WTC11 (cell line): ENCODE data around the gene B3GNT9. TPM values are rescaled to one million over a fixed set of nuclear protein-coding genes. Genes with fewer than 3 reads are reported as not detected.
A peak's percentile ranks its signal among the peaks of the same experiment; 100 is the strongest.

Experiments
- ATAC-seq: fragments of 200-7000 bp; cut with Tn5 transposase; 2 replicates; pipeline ENCODE4 v1.10.0; 2021; ENCODE audit warnings: mild to moderate bottlenecking, moderate library complexity
- CTCF ChIA-PET: fragments of 300-600 bp; sonication (Branson Sonifier 250); formaldehyde crosslinking; loops from one replicate; lab custom pipeline; 2021; ENCODE audit warnings: antibody characterized with exemption; lab: Charles Lee
- POLR2A ChIA-PET: fragments of 350-600 bp; sonication (Branson Sonifier 250); formaldehyde crosslinking; loops from one replicate; lab custom pipeline; 2021; ENCODE audit warnings: antibody characterized with exemption; lab: Charles Lee
- DNase-seq: peaks from one replicate; pipeline ENCODE4 v3.0.0; 2021; ENCODE audit warnings: low spot score
- H3K27ac Mint-ChIP-seq: 2 replicates; pipeline ENCODE4 v1.8.0; 2021; ENCODE audit warnings: mixed read lengths
- H3K27me3 Mint-ChIP-seq: 2 replicates; pipeline ENCODE4 v1.8.0; 2021; ENCODE audit warnings: low read depth, mild to moderate bottlenecking, moderate library complexity, mixed read lengths
- H3K36me3 Mint-ChIP-seq: 2 replicates; pipeline ENCODE4 v1.8.0; 2021; ENCODE audit warnings: mixed read lengths
- H3K4me1 Mint-ChIP-seq: 2 replicates; pipeline ENCODE4 v1.8.0; 2022; ENCODE audit warnings: mixed read lengths
- H3K4me3 Mint-ChIP-seq: 2 replicates; pipeline ENCODE4 v1.8.0; 2021; ENCODE audit warnings: mild to moderate bottlenecking, moderate library complexity, mixed read lengths
- H3K9me3 Mint-ChIP-seq: 2 replicates; pipeline ENCODE4 v1.8.0; 2021; ENCODE audit warnings: mixed read lengths
- CREB1 ChIP-seq: sonication (generic); formaldehyde crosslinking; IDR thresholded peaks from 2 replicates; pipeline ENCODE4 v1.8.0; 2023; ENCODE audit warnings: mild to moderate bottlenecking, missing genetic modification reagents
- ELF4 ChIP-seq: sonication (generic); formaldehyde crosslinking; IDR thresholded peaks from 2 replicates; pipeline ENCODE4 v1.8.1; 2022; ENCODE audit warnings: low read depth, mild to moderate bottlenecking, moderate library complexity, missing genetic modification reagents
- EMX1 ChIP-seq: fragments of 250-450 bp; sonication (Bioruptor Pico); IDR thresholded peaks from 2 replicates; pipeline ENCODE4 v1.8.0; 2021; ENCODE audit warnings: mild to moderate bottlenecking
- ESRRA ChIP-seq: sonication (generic); formaldehyde crosslinking; IDR thresholded peaks from 2 replicates; pipeline ENCODE4 v1.8.1; 2022; ENCODE audit warnings: mild to moderate bottlenecking, missing genetic modification reagents, borderline replicate concordance
- FOXJ3 ChIP-seq: sonication (generic); formaldehyde crosslinking; IDR thresholded peaks from 2 replicates; pipeline ENCODE4 v1.9.0; 2021; ENCODE audit warnings: missing genetic modification reagents, mild to moderate bottlenecking, borderline replicate concordance
- JAZF1 ChIP-seq: fragments of 250-450 bp; sonication (Bioruptor Pico); IDR thresholded peaks from 2 replicates; pipeline ENCODE4 v1.9.0; 2021; ENCODE audit warnings: moderate library complexity, mild to moderate bottlenecking, inconsistent platforms
- NFE2L1 ChIP-seq: sonication (generic); formaldehyde crosslinking; IDR thresholded peaks from 2 replicates; pipeline ENCODE4 v1.8.1; 2023; ENCODE audit warnings: missing genetic modification reagents
- NR1H2 ChIP-seq: sonication (generic); formaldehyde crosslinking; IDR thresholded peaks from 2 replicates; pipeline ENCODE4 v1.9.0; 2021; ENCODE audit warnings: mild to moderate bottlenecking, moderate library complexity, missing genetic modification reagents
- SMAD4 ChIP-seq: sonication (generic); formaldehyde crosslinking; IDR thresholded peaks from 2 replicates; pipeline ENCODE4 v1.8.0; 2022; ENCODE audit warnings: mild to moderate bottlenecking, missing genetic modification reagents
- TCF7 ChIP-seq: sonication (generic); formaldehyde crosslinking; IDR thresholded peaks from 2 replicates; pipeline ENCODE4 v1.8.0; 2022; ENCODE audit warnings: mild to moderate bottlenecking, low read depth, missing genetic modification reagents, moderate library complexity
- TEAD1 ChIP-seq: sonication (generic); formaldehyde crosslinking; IDR thresholded peaks from 2 replicates; pipeline ENCODE4 v1.8.0; 2022; ENCODE audit warnings: mild to moderate bottlenecking, missing genetic modification reagents
- TEAD4 ChIP-seq: sonication (generic); formaldehyde crosslinking; IDR thresholded peaks from 2 replicates; pipeline ENCODE4 v1.8.0; 2022; ENCODE audit warnings: mild to moderate bottlenecking, missing genetic modification reagents
- ZNF232 ChIP-seq: sonication (generic); formaldehyde crosslinking; IDR thresholded peaks from 2 replicates; pipeline ENCODE4 v1.8.0; 2022; ENCODE audit warnings: mild to moderate bottlenecking, missing genetic modification reagents
- ZNF396 ChIP-seq: fragments of 250-450 bp; sonication (Bioruptor Pico); IDR thresholded peaks from 2 replicates; pipeline ENCODE4 v1.8.0; 2021; ENCODE audit warnings: mild to moderate bottlenecking, moderate library complexity, borderline replicate concordance
- ZNF416 ChIP-seq: fragments of 250-450 bp; sonication (Bioruptor Pico); IDR thresholded peaks from 2 replicates; pipeline ENCODE4 v1.9.0; 2021; ENCODE audit warnings: mild to moderate bottlenecking, inconsistent platforms
- ZNF671 ChIP-seq: fragments of 250-450 bp; sonication (Bioruptor Pico); IDR thresholded peaks from 2 replicates; pipeline ENCODE4 v1.8.0; 2021; ENCODE audit warnings: mild to moderate bottlenecking
- total RNA-seq: library from RNA; stranded (reverse); gene quantifications from 3 replicates; pipeline ENCODE4 v1.2.3, GENCODE V29; 2021
- TF ChIP-seq, protein P1 (sequence below): fragments of 250-450 bp; sonication (Bioruptor Pico); IDR thresholded peaks from 2 replicates; pipeline ENCODE4 v2.1.2; 2022; ENCODE audit warnings: mild to moderate bottlenecking, moderate library complexity
- TF ChIP-seq, protein P2 (sequence below): sonication (generic); formaldehyde crosslinking; IDR thresholded peaks from 2 replicates; pipeline ENCODE4 v1.8.0; 2023; ENCODE audit warnings: missing genetic modification reagents
- TF ChIP-seq, protein P3 (sequence below): sonication (generic); formaldehyde crosslinking; IDR thresholded peaks from 2 replicates; pipeline ENCODE4 v1.8.0; 2023; ENCODE audit warnings: missing genetic modification reagents, mild to moderate bottlenecking, borderline replicate concordance
- TF ChIP-seq, protein P4 (sequence below): sonication (generic); formaldehyde crosslinking; IDR thresholded peaks from 2 replicates; pipeline ENCODE4 v1.8.1; 2023; ENCODE audit warnings: mild to moderate bottlenecking, missing genetic modification reagents, moderate library complexity
- TF ChIP-seq, protein P5 (sequence below): fragments of 200-600 bp; IDR thresholded peaks from 2 replicates; pipeline ENCODE4 v1.8.0; 2022; ENCODE audit warnings: antibody characterized with exemption
- TF ChIP-seq, protein P6 (sequence below): sonication (generic); formaldehyde crosslinking; conservative IDR thresholded peaks from 2 replicates; pipeline ENCODE4 v1.8.1; 2022; ENCODE audit warnings: mild to moderate bottlenecking, missing genetic modification reagents
- TF ChIP-seq, protein P7 (sequence below): sonication (generic); formaldehyde crosslinking; conservative IDR thresholded peaks from 2 replicates; pipeline ENCODE4 v1.8.1; 2023; ENCODE audit warnings: mild to moderate bottlenecking, low read depth, missing genetic modification reagents, moderate library complexity
- TF ChIP-seq, protein P8 (sequence below): fragments of 250-450 bp; sonication (Bioruptor Pico); IDR thresholded peaks from 2 replicates; pipeline ENCODE4 v1.8.0; 2021; ENCODE audit warnings: mild to moderate bottlenecking

The B3GNT9 gene
- total RNA-seq, 1 experiment from 2014 or later = 6.4 TPM

DNA sequence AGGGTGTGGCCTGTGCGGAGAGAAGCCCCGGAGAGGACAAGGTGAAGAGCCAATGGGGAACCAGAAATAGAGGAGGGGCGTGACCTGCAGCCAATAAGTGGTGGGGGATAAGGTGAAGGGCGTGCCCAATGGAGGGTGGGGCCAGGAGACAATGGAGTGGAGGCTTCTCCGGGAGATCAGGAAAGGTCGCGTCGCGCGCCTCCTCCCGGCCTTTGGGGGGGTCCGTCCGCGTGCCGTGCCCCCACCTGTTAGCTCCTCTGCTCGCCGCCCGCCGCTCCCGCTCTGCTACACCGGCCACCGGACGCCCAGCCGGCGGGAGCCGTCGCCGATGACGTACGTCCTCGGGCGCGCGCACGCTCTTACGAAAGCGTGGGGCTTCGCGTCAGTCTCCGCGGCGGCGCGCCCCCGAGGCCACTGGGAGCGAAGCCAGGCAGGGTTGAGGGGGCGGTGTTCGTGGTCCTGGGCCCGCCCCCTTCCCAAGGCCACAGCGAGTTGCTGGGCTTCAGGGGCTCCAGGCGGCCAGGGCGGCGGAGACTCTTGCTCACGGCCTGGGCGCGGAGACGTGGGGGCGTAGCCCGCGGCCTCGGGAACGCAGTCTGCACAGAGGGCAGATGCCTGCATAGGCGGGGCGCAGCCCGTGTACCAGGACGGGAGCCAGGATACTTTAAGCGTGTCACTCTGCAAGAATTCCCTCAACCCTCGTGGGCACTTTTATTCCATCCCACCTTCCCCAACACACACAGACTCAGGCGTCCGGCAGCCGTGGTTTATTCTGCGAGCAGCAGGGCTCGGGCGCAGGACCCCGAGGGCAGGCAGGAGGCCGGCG, 33.0 kb upstream of the B3GNT9 start, which contains the start of gene MATCAP1:
Gene MATCAP1, minus strand, starts transcription at position 337 of the 826 bp plus-strand sequence. CDS start 3,353 bp downstream, outside the sequence.
- H3K27ac Mint-ChIP-seq = no peak within 1 kb of the TSS
- peaks cover 19% of the 10 kb centered on the region for H3K4me1 Mint-ChIP-seq
- H3K9me3 Mint-ChIP-seq = no peaks in the 10 kb centered on the region
- DNase-seq = peak; percentile 94
- ChIA-PET POLR2A (interaction anchor here (2.1 kb wide), 1 partner anchor 8 kb away, joined by 6 read pairs; no protein-coding TSS in a partner anchor), CTCF (interaction anchor here (0.6 to 4.4 kb wide), 16 partner anchors 10 to 911 kb away, joined by 3 to 88 read pairs (median 19); partner anchors contain the start of genes B3GNT9, CES3, ELMO3 and FBXL8)
- no peaks in the 10 kb centered on the region for H3K36me3 Mint-ChIP-seq
- H3K4me3 Mint-ChIP-seq = peak within 1 kb of the TSS; percentile 82
- H3K27me3 Mint-ChIP-seq = peaks cover 31% of the 10 kb centered on the region
- ATAC-seq = peak; percentile 90
- TF ChIP-seq, protein P1, sequence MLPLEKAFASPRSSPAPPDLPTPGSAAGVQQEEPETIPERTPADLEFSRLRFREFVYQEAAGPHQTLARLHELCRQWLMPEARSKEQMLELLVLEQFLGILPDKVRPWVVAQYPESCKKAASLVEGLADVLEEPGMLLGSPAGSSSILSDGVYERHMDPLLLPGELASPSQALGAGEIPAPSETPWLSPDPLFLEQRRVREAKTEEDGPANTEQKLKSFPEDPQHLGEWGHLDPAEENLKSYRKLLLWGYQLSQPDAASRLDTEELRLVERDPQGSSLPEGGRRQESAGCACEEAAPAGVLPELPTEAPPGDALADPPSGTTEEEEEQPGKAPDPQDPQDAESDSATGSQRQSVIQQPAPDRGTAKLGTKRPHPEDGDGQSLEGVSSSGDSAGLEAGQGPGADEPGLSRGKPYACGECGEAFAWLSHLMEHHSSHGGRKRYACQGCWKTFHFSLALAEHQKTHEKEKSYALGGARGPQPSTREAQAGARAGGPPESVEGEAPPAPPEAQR (CRISPR knock-in tag) = no peak
- TF ChIP-seq TCF7 (CRISPR knock-in tag) = no peak
- TF ChIP-seq, protein P2, sequence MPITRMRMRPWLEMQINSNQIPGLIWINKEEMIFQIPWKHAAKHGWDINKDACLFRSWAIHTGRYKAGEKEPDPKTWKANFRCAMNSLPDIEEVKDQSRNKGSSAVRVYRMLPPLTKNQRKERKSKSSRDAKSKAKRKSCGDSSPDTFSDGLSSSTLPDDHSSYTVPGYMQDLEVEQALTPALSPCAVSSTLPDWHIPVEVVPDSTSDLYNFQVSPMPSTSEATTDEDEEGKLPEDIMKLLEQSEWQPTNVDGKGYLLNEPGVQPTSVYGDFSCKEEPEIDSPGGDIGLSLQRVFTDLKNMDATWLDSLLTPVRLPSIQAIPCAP (CRISPR knock-in tag) = no peak
- no peak for TF ChIP-seq ZNF232 (CRISPR knock-in tag)
- TF ChIP-seq ZNF671 (CRISPR knock-in tag) = no peak
- TF ChIP-seq, protein P3, sequence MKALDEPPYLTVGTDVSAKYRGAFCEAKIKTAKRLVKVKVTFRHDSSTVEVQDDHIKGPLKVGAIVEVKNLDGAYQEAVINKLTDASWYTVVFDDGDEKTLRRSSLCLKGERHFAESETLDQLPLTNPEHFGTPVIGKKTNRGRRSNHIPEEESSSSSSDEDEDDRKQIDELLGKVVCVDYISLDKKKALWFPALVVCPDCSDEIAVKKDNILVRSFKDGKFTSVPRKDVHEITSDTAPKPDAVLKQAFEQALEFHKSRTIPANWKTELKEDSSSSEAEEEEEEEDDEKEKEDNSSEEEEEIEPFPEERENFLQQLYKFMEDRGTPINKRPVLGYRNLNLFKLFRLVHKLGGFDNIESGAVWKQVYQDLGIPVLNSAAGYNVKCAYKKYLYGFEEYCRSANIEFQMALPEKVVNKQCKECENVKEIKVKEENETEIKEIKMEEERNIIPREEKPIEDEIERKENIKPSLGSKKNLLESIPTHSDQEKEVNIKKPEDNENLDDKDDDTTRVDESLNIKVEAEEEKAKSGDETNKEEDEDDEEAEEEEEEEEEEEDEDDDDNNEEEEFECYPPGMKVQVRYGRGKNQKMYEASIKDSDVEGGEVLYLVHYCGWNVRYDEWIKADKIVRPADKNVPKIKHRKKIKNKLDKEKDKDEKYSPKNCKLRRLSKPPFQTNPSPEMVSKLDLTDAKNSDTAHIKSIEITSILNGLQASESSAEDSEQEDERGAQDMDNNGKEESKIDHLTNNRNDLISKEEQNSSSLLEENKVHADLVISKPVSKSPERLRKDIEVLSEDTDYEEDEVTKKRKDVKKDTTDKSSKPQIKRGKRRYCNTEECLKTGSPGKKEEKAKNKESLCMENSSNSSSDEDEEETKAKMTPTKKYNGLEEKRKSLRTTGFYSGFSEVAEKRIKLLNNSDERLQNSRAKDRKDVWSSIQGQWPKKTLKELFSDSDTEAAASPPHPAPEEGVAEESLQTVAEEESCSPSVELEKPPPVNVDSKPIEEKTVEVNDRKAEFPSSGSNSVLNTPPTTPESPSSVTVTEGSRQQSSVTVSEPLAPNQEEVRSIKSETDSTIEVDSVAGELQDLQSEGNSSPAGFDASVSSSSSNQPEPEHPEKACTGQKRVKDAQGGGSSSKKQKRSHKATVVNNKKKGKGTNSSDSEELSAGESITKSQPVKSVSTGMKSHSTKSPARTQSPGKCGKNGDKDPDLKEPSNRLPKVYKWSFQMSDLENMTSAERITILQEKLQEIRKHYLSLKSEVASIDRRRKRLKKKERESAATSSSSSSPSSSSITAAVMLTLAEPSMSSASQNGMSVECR = no peak
- TF ChIP-seq TEAD1 (CRISPR knock-in tag) = 0 out of 2 replicates have a peak, but pooled peaks have one; percentile 13
- no peak for TF ChIP-seq CREB1 (CRISPR knock-in tag)
- no peak for TF ChIP-seq SMAD4 (CRISPR knock-in tag)
- TF ChIP-seq EMX1 = no peak
- TF ChIP-seq ZNF416 = peak; percentile 73; the same call in 1 of the 2 replicates
- TF ChIP-seq, protein P4, sequence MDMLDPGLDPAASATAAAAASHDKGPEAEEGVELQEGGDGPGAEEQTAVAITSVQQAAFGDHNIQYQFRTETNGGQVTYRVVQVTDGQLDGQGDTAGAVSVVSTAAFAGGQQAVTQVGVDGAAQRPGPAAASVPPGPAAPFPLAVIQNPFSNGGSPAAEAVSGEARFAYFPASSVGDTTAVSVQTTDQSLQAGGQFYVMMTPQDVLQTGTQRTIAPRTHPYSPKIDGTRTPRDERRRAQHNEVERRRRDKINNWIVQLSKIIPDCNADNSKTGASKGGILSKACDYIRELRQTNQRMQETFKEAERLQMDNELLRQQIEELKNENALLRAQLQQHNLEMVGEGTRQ (CRISPR knock-in tag) = 0 out of 2 replicates have a peak, but pooled peaks have one; percentile 31
- TF ChIP-seq NR1H2 (CRISPR knock-in tag) = no peak
- TF ChIP-seq TEAD4 (CRISPR knock-in tag) = no peak
- TF ChIP-seq ZNF396 (CRISPR knock-in tag) = no peak
- TF ChIP-seq JAZF1 (CRISPR knock-in tag) = no peak
- no peak for TF ChIP-seq FOXJ3 (CRISPR knock-in tag)
- TF ChIP-seq, protein P5, sequence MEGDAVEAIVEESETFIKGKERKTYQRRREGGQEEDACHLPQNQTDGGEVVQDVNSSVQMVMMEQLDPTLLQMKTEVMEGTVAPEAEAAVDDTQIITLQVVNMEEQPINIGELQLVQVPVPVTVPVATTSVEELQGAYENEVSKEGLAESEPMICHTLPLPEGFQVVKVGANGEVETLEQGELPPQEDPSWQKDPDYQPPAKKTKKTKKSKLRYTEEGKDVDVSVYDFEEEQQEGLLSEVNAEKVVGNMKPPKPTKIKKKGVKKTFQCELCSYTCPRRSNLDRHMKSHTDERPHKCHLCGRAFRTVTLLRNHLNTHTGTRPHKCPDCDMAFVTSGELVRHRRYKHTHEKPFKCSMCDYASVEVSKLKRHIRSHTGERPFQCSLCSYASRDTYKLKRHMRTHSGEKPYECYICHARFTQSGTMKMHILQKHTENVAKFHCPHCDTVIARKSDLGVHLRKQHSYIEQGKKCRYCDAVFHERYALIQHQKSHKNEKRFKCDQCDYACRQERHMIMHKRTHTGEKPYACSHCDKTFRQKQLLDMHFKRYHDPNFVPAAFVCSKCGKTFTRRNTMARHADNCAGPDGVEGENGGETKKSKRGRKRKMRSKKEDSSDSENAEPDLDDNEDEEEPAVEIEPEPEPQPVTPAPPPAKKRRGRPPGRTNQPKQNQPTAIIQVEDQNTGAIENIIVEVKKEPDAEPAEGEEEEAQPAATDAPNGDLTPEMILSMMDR = no peak
- TF ChIP-seq, protein P6, sequence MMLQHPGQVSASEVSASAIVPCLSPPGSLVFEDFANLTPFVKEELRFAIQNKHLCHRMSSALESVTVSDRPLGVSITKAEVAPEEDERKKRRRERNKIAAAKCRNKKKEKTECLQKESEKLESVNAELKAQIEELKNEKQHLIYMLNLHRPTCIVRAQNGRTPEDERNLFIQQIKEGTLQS (CRISPR knock-in tag) = no peak
- TF ChIP-seq, protein P7, sequence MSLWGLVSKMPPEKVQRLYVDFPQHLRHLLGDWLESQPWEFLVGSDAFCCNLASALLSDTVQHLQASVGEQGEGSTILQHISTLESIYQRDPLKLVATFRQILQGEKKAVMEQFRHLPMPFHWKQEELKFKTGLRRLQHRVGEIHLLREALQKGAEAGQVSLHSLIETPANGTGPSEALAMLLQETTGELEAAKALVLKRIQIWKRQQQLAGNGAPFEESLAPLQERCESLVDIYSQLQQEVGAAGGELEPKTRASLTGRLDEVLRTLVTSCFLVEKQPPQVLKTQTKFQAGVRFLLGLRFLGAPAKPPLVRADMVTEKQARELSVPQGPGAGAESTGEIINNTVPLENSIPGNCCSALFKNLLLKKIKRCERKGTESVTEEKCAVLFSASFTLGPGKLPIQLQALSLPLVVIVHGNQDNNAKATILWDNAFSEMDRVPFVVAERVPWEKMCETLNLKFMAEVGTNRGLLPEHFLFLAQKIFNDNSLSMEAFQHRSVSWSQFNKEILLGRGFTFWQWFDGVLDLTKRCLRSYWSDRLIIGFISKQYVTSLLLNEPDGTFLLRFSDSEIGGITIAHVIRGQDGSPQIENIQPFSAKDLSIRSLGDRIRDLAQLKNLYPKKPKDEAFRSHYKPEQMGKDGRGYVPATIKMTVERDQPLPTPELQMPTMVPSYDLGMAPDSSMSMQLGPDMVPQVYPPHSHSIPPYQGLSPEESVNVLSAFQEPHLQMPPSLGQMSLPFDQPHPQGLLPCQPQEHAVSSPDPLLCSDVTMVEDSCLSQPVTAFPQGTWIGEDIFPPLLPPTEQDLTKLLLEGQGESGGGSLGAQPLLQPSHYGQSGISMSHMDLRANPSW = no peak
- TF ChIP-seq, protein P8, sequence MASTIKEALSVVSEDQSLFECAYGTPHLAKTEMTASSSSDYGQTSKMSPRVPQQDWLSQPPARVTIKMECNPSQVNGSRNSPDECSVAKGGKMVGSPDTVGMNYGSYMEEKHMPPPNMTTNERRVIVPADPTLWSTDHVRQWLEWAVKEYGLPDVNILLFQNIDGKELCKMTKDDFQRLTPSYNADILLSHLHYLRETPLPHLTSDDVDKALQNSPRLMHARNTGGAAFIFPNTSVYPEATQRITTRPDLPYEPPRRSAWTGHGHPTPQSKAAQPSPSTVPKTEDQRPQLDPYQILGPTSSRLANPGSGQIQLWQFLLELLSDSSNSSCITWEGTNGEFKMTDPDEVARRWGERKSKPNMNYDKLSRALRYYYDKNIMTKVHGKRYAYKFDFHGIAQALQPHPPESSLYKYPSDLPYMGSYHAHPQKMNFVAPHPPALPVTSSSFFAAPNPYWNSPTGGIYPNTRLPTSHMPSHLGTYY (CRISPR knock-in tag) = no peak
- no peak for TF ChIP-seq NFE2L1 (CRISPR knock-in tag)
- TF ChIP-seq ESRRA = no peak
- no peak for TF ChIP-seq ELF4 (CRISPR knock-in tag)
